ENCODE measurements around the gene PARD3. TPM values are rescaled to one million over a fixed set of nuclear protein-coding genes. Genes with fewer than 3 reads are reported as not detected.

The PARD3 gene
- total RNA-seq, 1 experiment from 2014 or later = 46.3 TPM

GRCh38 chr10:34796133-34796532 is 19.0 kb downstream of the PARD3 start:
- no peak overlapping the region for H3K4me2 ChIP-seq (ENCODE audit: low read length)
- no peak overlapping the region for H2AFZ ChIP-seq (ENCODE audit: low read depth, low read length, poor library complexity, severe bottlenecking)
- ChIA-PET RAD21 (ENCODE audit: low non-redundant PET in 1 of 2, low total read pairs in 2 of 2, uncharacterized antibody in 2 of 2, unreplicated experiment in 2 of 2) (no interaction called here), POLR2A (no interaction called here), CTCF (no interaction called here)
- no peaks in the 10 kb centered on the region for H3K9me2 ChIP-seq (ENCODE audit: insufficient read depth)
- H3K36me3 ChIP-seq (ENCODE audit: control insufficient read depth in 1 of 2, insufficient read depth in 2 of 2, low read length in 2 of 2) = no peaks in the 10 kb centered on the region
- no peaks in the 10 kb centered on the region for H3K9me3 ChIP-seq (ENCODE audit: control insufficient read depth in 1 of 2, insufficient read depth in 1 of 2, low read depth in 1 of 2, low read length in 2 of 2)
- TF ChIP-seq SIN3A (IDR thresholded peaks at IDR 0.05; ENCODE audit: low read depth) (no peak), ZBTB33 (IDR thresholded peaks at IDR 0.05; ENCODE audit: extremely low read depth, insufficient replicate concordance, low read length) (no peak), YY1 (IDR thresholded peaks at IDR 0.05; ENCODE audit: extremely low read depth, insufficient replicate concordance, low read depth, low read length) (no peak), TCF7L2 (IDR thresholded peaks at IDR 0.05; ENCODE audit: borderline replicate concordance, extremely low read depth, insufficient read depth, insufficient read length) (no peak), EZH2 (IDR thresholded peaks at IDR 0.05) (no peak), CTCF (IDR thresholded peaks at IDR 0.05 in 2 of 3, conservative IDR thresholded peaks at IDR 0.05 in 1 of 3; ENCODE audit: borderline replicate concordance in 1 of 3, insufficient read depth in 1 of 3, low read depth in 2 of 3, low read length in 2 of 3) (no peak)
- H3K27me3 ChIP-seq (ENCODE audit: insufficient read depth, low read length) = no peaks in the 10 kb centered on the region
- ATAC-seq (no peak), DNase-seq (ENCODE audit: low read depth, low spot score) (no peak)
- BruUV-seq (replicated peaks) = no TSS peak
- H3K9ac ChIP-seq (ENCODE audit: low read length) = no peak overlapping the region
- intact Hi-C loops (cut with micrococcal nuclease) = no loop called here
- H3K79me2 ChIP-seq (ENCODE audit: insufficient read depth, low read length) = peaks cover 83% of the 10 kb centered on the region
- H3K4me1 ChIP-seq (ENCODE audit: control insufficient read depth in 1 of 2, insufficient read depth in 2 of 2, low read length in 2 of 2) = peaks cover 2 to 3% of the 10 kb centered on the region in 2 experiments; a peak in 2 of 4 replicates
- H3K27ac ChIP-seq (ENCODE audit: low read depth, low read length) = no peak overlapping the region
- H3K4me3 ChIP-seq (replicated peaks in 1 of 2; ENCODE audit: low read depth in 1 of 2, low read length in 2 of 2) = no peak overlapping the region
- peaks cover 10% of the 10 kb centered on the region; the same call in 1 of the 2 replicates for H4K20me1 ChIP-seq (ENCODE audit: insufficient read depth)

Data from HCT116 (cell line).